ENCODE results near the gene SYNGR4.
"Not testable (repeated sequence)": the region's sequence is repeated elsewhere in the genome, so short reads cannot be mapped to it uniquely, and the experiment has no call there.

Gene SYNGR4

GRCh38 chr19:48363810-48364597 lies at the start of gene SYNGR4, which contains the start of gene TMEM143:
TSS of gene SYNGR4 (plus strand) at chr19:48364367. CDS start at chr19:48365843, 1,476 bp downstream.
TSS of gene TMEM143 (minus strand) at chr19:48363940. CDS start at chr19:48363920, 20 bp downstream.
- Histone ChIP-seq H3K4me1 (ENCODE audit: insufficient read depth, low read length) (no peaks in the 10 kb centered on the region), H3K9me3 (ENCODE audit: control insufficient read depth, insufficient read depth, low read length) (no peaks in the 10 kb centered on the region), H3K36me3 (ENCODE audit: insufficient read depth, low read length) (no peaks in the 10 kb centered on the region), H3K9ac (ENCODE audit: low read depth, low read length) (peak within 1 kb of the TSS; percentile 68)

GRCh38 chr19:48315712-48316111 lies 48.5 kb upstream of the SYNGR4 start:
- H3K36me3 ChIP-seq (ENCODE audit: insufficient read depth, low read length): no peaks in the 10 kb centered on the region
- peaks cover 3% of the 10 kb centered on the region; the same call in 1 of the 2 replicates for H3K4me1 ChIP-seq (ENCODE audit: insufficient read depth, low read length)
- H3K9ac ChIP-seq (ENCODE audit: low read depth, low read length): no peak overlapping the region
- H3K9me3 ChIP-seq (ENCODE audit: control insufficient read depth, insufficient read depth, low read length): no peaks in the 10 kb centered on the region

GRCh38 chr19:48317708-48317960 lies 46.5 kb upstream of the SYNGR4 start:
- not testable (repeated sequence) for H3K4me1 ChIP-seq (ENCODE audit: insufficient read depth, low read length); H3K9ac ChIP-seq (ENCODE audit: low read depth, low read length); H3K36me3 ChIP-seq (ENCODE audit: insufficient read depth, low read length); H3K9me3 ChIP-seq (ENCODE audit: control insufficient read depth, insufficient read depth, low read length)

- no peaks in the 10 kb centered on the region for H3K9me3 ChIP-seq (ENCODE audit: control insufficient read depth, insufficient read depth, low read length)
- peaks cover 10% of the 10 kb centered on the region for H3K4me1 ChIP-seq (ENCODE audit: insufficient read depth, low read length)
- no peak overlapping the region for H3K9ac ChIP-seq (ENCODE audit: low read depth, low read length)
Measured at GRCh38 chr19:48318286-48318987, 45.7 kb upstream of the SYNGR4 start.

GRCh38 chr19:48319647-48320541 lies 44.3 kb upstream of the SYNGR4 start:
- Histone ChIP-seq H3K9ac (ENCODE audit: low read depth, low read length) (peak overlapping the region; percentile 96; the same call in 1 of the 2 replicates), H3K36me3 (ENCODE audit: insufficient read depth, low read length) (no peaks in the 10 kb centered on the region), H3K9me3 (ENCODE audit: control insufficient read depth, insufficient read depth, low read length) (no peaks in the 10 kb centered on the region), H3K4me1 (ENCODE audit: insufficient read depth, low read length) (peaks cover 10% of the 10 kb centered on the region)

More at GRCh38 chr19:48318286-48318987, 45.7 kb upstream of the SYNGR4 start:
- no peaks in the 10 kb centered on the region for H3K36me3 ChIP-seq (ENCODE audit: insufficient read depth, low read length)

GRCh38 chr19:48321372-48321621 lies 42.9 kb upstream of the SYNGR4 start:
- H3K4me1 ChIP-seq (ENCODE audit: insufficient read depth, low read length): peaks cover 14% of the 10 kb centered on the region
- H3K9ac ChIP-seq (ENCODE audit: low read depth, low read length): peak overlapping the region; percentile 96
- no peaks in the 10 kb centered on the region for H3K9me3 ChIP-seq (ENCODE audit: control insufficient read depth, insufficient read depth, low read length)
- no peaks in the 10 kb centered on the region for H3K36me3 ChIP-seq (ENCODE audit: insufficient read depth, low read length)

GRCh38 chr19:48321622-48322591 lies 42.3 kb upstream of the SYNGR4 start:
- H3K36me3 ChIP-seq (ENCODE audit: insufficient read depth, low read length): no peaks in the 10 kb centered on the region
- H3K9me3 ChIP-seq (ENCODE audit: control insufficient read depth, insufficient read depth, low read length): no peaks in the 10 kb centered on the region
- H3K4me1 ChIP-seq (ENCODE audit: insufficient read depth, low read length): peaks cover 14% of the 10 kb centered on the region
- H3K9ac ChIP-seq (ENCODE audit: low read depth, low read length): peak overlapping the region; percentile 96

GRCh38 chr19:48325265-48325910 lies 38.8 kb upstream of the SYNGR4 start, which contains the start of gene EMP3:
TSS of gene EMP3 (plus strand) at chr19:48325552. CDS start at chr19:48326845, 1,293 bp downstream.
- H3K9ac ChIP-seq (ENCODE audit: low read depth, low read length): peak within 1 kb of the TSS; percentile 95
- H3K4me1 ChIP-seq (ENCODE audit: insufficient read depth, low read length): peaks cover 12% of the 10 kb centered on the region
- no peaks in the 10 kb centered on the region for H3K9me3 ChIP-seq (ENCODE audit: control insufficient read depth, insufficient read depth, low read length)
- no peaks in the 10 kb centered on the region for H3K36me3 ChIP-seq (ENCODE audit: insufficient read depth, low read length)

GRCh38 chr19:48329167-48329891 lies 34.8 kb upstream of the SYNGR4 start:
- Histone ChIP-seq H3K9me3 (ENCODE audit: control insufficient read depth, insufficient read depth, low read length) (no peaks in the 10 kb centered on the region), H3K36me3 (ENCODE audit: insufficient read depth, low read length) (no peaks in the 10 kb centered on the region), H3K9ac (ENCODE audit: low read depth, low read length) (peak overlapping the region; percentile 43; the same call in 1 of the 2 replicates), H3K4me1 (ENCODE audit: insufficient read depth, low read length) (peaks cover 11% of the 10 kb centered on the region)

- Histone ChIP-seq H3K9me3 (ENCODE audit: control insufficient read depth, insufficient read depth, low read length) (no peaks in the 10 kb centered on the region), H3K36me3 (ENCODE audit: insufficient read depth, low read length) (no peaks in the 10 kb centered on the region), H3K4me1 (ENCODE audit: insufficient read depth, low read length) (peaks cover 11% of the 10 kb centered on the region), H3K9ac (ENCODE audit: low read depth, low read length) (peak overlapping the region; percentile 43; the same call in 1 of the 2 replicates)
Measured at GRCh38 chr19:48330012-48330681, 34.0 kb upstream of the SYNGR4 start.

- Histone ChIP-seq H3K9me3 (ENCODE audit: control insufficient read depth, insufficient read depth, low read length) (no peaks in the 10 kb centered on the region), H3K9ac (ENCODE audit: low read depth, low read length) (peak overlapping the region; percentile 48; the same call in 1 of the 2 replicates), H3K4me1 (ENCODE audit: insufficient read depth, low read length) (peaks cover 7% of the 10 kb centered on the region)
Measured at GRCh38 chr19:48332351-48332661, 31.9 kb upstream of the SYNGR4 start.

GRCh38 chr19:48332662-48333466 lies 31.3 kb upstream of the SYNGR4 start:
- Histone ChIP-seq H3K9me3 (ENCODE audit: control insufficient read depth, insufficient read depth, low read length) (no peaks in the 10 kb centered on the region), H3K4me1 (ENCODE audit: insufficient read depth, low read length) (peaks cover 7% of the 10 kb centered on the region), H3K36me3 (ENCODE audit: insufficient read depth, low read length) (no peaks in the 10 kb centered on the region), H3K9ac (ENCODE audit: low read depth, low read length) (peak overlapping the region; percentile 48; the same call in 1 of the 2 replicates)

More at GRCh38 chr19:48332351-48332661, 31.9 kb upstream of the SYNGR4 start:
- H3K36me3 ChIP-seq (ENCODE audit: insufficient read depth, low read length): no peaks in the 10 kb centered on the region
